Sigmoid colon (tissue), 3 donors: ENCODE results near the gene BRD3.

ENCODE experiments used
- POLR2A ChIP-seq, 2 donors: fragments of 450-650 bp; IDR thresholded peaks; one replicate each; pipeline ENCODE4 v1.6.1; 2016; ENCODE audit warnings: antibody characterized with exemption in 2 of 2, mild to moderate bottlenecking in 2 of 2, moderate library complexity in 2 of 2
- TF ChIP-seq, protein P1 (sequence below), 4 experiments: fragments of 450-650 bp in 3 of 4; fragments of 200-600 bp in 1 of 4; IDR thresholded peaks; one replicate each; pipeline ENCODE4 v1.5.1; 2016 to 2019; ENCODE audit warnings: antibody characterized with exemption in 4 of 4, mild to moderate bottlenecking in 3 of 4, moderate library complexity in 2 of 4

DNA sequence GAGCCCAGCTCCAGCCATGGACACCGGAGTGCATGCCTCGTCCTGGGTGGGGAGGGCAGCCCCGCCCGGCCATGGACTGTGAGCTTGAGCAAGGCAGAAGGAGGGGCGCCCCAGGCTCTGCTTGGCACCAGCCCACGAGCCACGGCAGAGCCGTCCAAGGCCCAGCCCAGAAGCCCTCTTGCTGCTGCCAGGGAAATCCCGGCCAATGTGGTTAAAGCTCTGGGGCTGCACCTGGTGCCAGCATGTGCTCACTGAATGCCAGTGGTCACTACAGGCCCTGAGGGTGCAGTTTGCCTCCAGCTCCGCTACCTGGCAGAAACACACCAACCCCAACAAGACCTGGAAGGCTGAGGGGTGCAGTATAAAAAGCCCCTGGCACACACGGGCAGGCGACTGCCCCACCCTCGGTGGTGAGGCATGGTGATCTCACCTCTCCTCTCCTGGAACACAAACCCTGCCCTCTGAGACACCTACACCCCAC lies 11.8 kb downstream of the BRD3 start:
- TF ChIP-seq, protein P1, sequence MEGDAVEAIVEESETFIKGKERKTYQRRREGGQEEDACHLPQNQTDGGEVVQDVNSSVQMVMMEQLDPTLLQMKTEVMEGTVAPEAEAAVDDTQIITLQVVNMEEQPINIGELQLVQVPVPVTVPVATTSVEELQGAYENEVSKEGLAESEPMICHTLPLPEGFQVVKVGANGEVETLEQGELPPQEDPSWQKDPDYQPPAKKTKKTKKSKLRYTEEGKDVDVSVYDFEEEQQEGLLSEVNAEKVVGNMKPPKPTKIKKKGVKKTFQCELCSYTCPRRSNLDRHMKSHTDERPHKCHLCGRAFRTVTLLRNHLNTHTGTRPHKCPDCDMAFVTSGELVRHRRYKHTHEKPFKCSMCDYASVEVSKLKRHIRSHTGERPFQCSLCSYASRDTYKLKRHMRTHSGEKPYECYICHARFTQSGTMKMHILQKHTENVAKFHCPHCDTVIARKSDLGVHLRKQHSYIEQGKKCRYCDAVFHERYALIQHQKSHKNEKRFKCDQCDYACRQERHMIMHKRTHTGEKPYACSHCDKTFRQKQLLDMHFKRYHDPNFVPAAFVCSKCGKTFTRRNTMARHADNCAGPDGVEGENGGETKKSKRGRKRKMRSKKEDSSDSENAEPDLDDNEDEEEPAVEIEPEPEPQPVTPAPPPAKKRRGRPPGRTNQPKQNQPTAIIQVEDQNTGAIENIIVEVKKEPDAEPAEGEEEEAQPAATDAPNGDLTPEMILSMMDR (IDR thresholded peaks at IDR 0.05), result no peak
- no peak for TF ChIP-seq POLR2A (IDR thresholded peaks at IDR 0.05)
